Right cardiac atrium (tissue), 5 donors: Measurements from ENCODE around the gene SLC41A3. TPM values are rescaled to one million over a fixed set of nuclear protein-coding genes. Genes with fewer than 3 reads are reported as not detected.
"Not testable (repeated sequence)": the region's sequence is repeated elsewhere in the genome, so short reads cannot be mapped to it uniquely, and the experiment has no call there.

Experiments
- ATAC-seq, 2 donors: fragments of 200-7000 bp; cut with Tn5 transposase; one replicate each; pipeline versions ENCODE4 v1.8.0 to v1.9.1; 2020; ENCODE audit warnings: moderate library complexity in 2 of 2, mild to moderate bottlenecking in 1 of 2
- DNase-seq, 3 donors: peaks; one replicate each; pipeline ENCODE4 v3.0.0-alpha.2; 2020
- H3K27ac ChIP-seq: one replicate; pipeline ENCODE4 v1.5.1; 2013; ENCODE audit warnings: mild to moderate bottlenecking, low read length, control low read depth, moderate library complexity
- H3K27me3 ChIP-seq: one replicate; pipeline ENCODE4 v1.6.1; 2013; ENCODE audit not compliant: control insufficient read depth, insufficient read depth
- H3K4me1 ChIP-seq: one replicate; pipeline ENCODE4 v1.6.1; 2013; ENCODE audit warnings: low read length; ENCODE audit not compliant: control insufficient read depth, insufficient read depth
- H3K4me3 ChIP-seq: one replicate; pipeline ENCODE4 v1.5.1; 2013; ENCODE audit warnings: low read length, control low read depth
- H3K9me3 ChIP-seq: one replicate; pipeline ENCODE4 v1.6.1; 2013; ENCODE audit warnings: low read length; ENCODE audit not compliant: control insufficient read depth
- WGBS: extraction: QIAGEN DNeasy Blood & Tissue Kit; methylation state at CpG from one replicate; pipeline ENCODE4 v1.1.7; 2013; 5-methylcytosine and 5-hydroxymethylcytosine counted together
- intact Hi-C, 4 donors: fragments of 100-400 bp; cut with DNase I; formaldehyde crosslinking; loops; one replicate each; pipeline versions ENCODE4 v1.11.0 to v1.14.0; 2022 to 2023
- polyA plus RNA-seq: library from polyadenylated mRNA; stranded (reverse); fragments of 200-250 nt; gene quantifications from one replicate; pipeline ENCODE4 v1.2.3, GENCODE V29; 2013
- total RNA-seq, 4 donors: library from RNA; stranded (reverse); fragmentation: NEBNext Ultra II Directional; extraction: Animal tissue kit (Norgen Biotek cat#: 25700); gene quantifications; one replicate each; pipeline ENCODE4 v1.2.1, GENCODE V29; 2021
- donor health status: healthy with polysubstance abuse.
- donor health status: DM: no; HTN: yes; CAD: no.
- donor health status: DM: no; HTN: no; CAD: no.
- donor health status: DM: no; HTN: yes; CAD: no; lungs with severe emphysema.
- donor health status: DM: yes; HTN: yes; CAD: no.

The SLC41A3 gene
- total and polyA plus RNA-seq, 5 donors = 25.6 to 38.9 (median 36.9) TPM

- no peaks in the 10 kb centered on the region for H3K4me1 ChIP-seq
- intact Hi-C loops = no loop called here
- H3K27ac ChIP-seq = no peak overlapping the region
- no peak for DNase-seq
- no peak for ATAC-seq
- H3K27me3 ChIP-seq = no peaks in the 10 kb centered on the region
- no peak overlapping the region for H3K4me3 ChIP-seq
- H3K9me3 ChIP-seq = no peaks in the 10 kb centered on the region
- 93% methylated on average over 8 of the region's 8 CpGs for WGBS
Observed at GRCh38 chr3:126051234-126051633, 32.7 kb downstream of the SLC41A3 start.

DNA sequence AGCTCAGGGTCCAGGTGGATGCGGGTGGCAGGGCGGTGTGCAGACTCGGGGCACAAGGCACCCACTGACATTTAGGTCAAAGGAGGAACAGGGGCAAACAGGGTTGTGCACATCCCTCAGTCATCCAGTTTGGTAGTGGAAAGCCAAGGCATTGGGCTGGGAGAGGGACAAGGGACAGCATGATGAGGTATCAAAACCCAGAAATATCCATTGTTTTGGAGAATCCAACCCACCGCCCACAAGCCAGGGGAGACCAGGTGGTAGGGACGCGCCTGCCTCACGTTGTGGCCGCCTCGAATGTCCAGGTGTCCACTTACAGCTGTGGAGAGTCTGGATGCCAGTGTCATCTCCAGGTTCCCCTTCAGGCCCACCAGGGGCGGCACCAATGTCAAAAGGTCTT lies 33.3 kb downstream of the SLC41A3 start:
- ATAC-seq = no peak
- no peak for DNase-seq
- no peaks in the 10 kb centered on the region for H3K4me1 ChIP-seq
- no peaks in the 10 kb centered on the region for H3K9me3 ChIP-seq
- intact Hi-C loops = no loop called here
- H3K4me3 ChIP-seq = no peak overlapping the region
- 98% methylated on average over 10 of the region's 10 CpGs for WGBS
- H3K27ac ChIP-seq = no peak overlapping the region
- no peaks in the 10 kb centered on the region for H3K27me3 ChIP-seq

DNA sequence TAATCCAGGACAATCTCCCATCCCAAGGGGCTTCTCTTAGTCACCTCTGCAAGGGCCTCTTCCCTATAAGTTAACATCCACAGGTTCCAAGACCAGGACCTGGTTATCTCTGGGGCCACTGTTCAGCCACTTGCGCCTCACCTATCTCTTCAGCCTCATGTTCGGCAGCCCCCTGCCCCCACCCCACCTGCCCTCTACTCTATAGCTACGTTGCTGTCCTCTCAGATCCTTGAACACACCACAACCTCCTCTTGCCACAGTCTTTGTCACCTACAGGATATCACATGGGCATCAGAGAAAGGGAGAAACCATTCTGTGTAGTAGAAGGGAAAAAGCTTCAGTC lies 33.9 kb downstream of the SLC41A3 start:
- 87% methylated on average over 3 of the region's 3 CpGs for WGBS
- ATAC-seq = no peak

DNA sequence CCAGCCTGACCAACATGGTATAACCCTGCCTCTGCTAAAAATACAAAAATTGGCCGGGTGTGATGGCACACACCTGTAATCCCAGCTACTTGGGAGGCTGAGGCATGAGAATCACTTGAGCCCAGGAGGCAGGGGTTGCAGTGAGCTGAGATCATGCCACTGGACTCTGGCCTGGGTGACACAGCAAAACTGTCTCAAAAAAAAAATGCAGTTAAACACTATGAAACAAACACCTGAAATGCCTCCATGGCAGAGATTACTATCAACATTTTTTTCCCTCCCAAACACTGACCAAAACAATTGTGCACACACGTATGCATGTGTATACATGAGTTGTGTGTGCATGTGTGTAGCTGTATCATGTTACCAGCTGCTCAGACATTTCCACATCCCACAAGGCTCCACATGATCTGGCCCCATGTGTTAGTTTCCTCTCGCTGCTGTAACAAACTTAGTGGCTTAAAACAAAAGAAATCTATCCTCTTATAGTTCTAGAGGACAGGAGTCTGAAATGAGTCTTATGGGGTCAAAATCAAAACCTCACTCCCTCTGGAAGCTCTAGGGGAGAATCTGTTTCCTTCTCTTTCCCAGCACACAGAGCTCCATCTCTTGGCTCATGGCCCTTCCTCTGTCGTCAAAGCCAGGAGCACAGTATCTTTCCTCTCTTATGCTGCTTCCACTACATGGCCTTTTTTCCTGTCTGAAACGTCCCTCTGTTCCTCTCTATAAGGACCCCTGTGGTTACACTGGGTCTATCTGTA lies 34.5 kb downstream of the SLC41A3 start:
- 71% methylated on average over 5 of the region's 5 CpGs for WGBS
- H3K4me1 ChIP-seq = no peaks in the 10 kb centered on the region
- DNase-seq (no peak), ATAC-seq (no peak)
- H3K4me3 ChIP-seq = no peak overlapping the region
- intact Hi-C loops = no loop called here
- H3K27me3 ChIP-seq = no peaks in the 10 kb centered on the region
- no peak overlapping the region for H3K27ac ChIP-seq
- H3K9me3 ChIP-seq = no peaks in the 10 kb centered on the region

More for the DNA sequence above, 33.9 kb downstream of the SLC41A3 start:
- intact Hi-C loops = no loop called here
- DNase-seq = no peak
- Histone ChIP-seq H3K27me3 (no peaks in the 10 kb centered on the region), H3K4me3 (no peak overlapping the region), H3K4me1 (no peaks in the 10 kb centered on the region), H3K9me3 (no peaks in the 10 kb centered on the region), H3K27ac (no peak overlapping the region)

DNA sequence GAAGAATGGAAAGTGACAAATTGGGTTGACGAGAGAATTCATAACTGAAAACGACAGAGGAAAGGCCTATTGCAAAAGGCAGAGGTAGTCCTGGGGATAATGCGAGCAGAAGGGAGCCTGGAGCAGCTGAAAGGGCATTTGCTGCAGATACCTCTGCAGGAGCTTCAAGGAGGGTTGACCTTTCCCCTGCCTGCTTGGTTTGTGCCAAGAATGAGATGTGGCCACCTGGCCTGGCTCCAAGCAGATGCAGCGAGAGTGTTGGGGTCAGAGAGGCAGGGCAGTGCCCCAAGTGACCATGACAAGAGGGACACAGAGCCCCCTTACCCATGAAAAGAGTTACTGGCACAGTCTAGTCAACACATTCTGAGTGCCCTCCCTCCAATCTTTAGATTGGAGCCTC lies 43.5 kb downstream of the SLC41A3 start:
- DNase-seq (no peak), ATAC-seq (no peak)
- H3K27me3 ChIP-seq = no peaks in the 10 kb centered on the region
- intact Hi-C loops = no loop called here
- no peak overlapping the region for H3K4me3 ChIP-seq
- WGBS = 85% methylated on average over 4 of the region's 4 CpGs
- no peaks in the 10 kb centered on the region for H3K9me3 ChIP-seq
- no peak overlapping the region for H3K27ac ChIP-seq
- H3K4me1 ChIP-seq = peaks cover 2% of the 10 kb centered on the region

- Histone ChIP-seq H3K27ac (no peak overlapping the region), H3K4me1 (peaks cover 2% of the 10 kb centered on the region), H3K27me3 (no peaks in the 10 kb centered on the region), H3K9me3 (no peaks in the 10 kb centered on the region), H3K4me3 (no peak overlapping the region)
- DNase-seq (no peak), ATAC-seq (no peak)
- 93% methylated on average over 2 of the region's 2 CpGs for WGBS
- intact Hi-C loops = no loop called here
Observed at GRCh38 chr3:126039870-126040269, 44.1 kb downstream of the SLC41A3 start.

DNA sequence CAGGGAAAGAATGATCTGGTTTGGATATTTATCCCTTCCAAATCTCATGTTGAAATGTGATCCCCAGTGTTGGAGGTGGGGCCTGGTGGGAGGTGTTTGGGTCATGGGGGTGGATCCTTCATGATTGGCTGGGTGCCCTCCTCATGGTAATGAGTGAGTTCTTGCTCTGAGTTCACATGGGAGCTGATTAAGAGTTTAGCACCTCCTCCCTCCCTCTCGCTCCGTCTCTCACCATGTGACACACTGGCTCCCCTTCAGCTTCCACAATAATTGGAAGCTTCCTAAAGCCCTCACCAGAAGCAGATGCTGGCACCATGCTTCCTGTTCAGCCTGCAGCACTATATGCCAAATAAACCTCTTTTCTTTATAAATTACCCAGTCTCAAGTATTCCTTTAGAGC lies 45.1 kb downstream of the SLC41A3 start:
- DNase-seq, H3K9me3 ChIP-seq, H3K4me3 ChIP-seq, H3K27ac ChIP-seq, H3K4me1 ChIP-seq, ATAC-seq, H3K27me3 ChIP-seq, intact Hi-C loops: not testable (repeated sequence)
- 79% methylated on average over 2 of the region's 2 CpGs for WGBS

DNA sequence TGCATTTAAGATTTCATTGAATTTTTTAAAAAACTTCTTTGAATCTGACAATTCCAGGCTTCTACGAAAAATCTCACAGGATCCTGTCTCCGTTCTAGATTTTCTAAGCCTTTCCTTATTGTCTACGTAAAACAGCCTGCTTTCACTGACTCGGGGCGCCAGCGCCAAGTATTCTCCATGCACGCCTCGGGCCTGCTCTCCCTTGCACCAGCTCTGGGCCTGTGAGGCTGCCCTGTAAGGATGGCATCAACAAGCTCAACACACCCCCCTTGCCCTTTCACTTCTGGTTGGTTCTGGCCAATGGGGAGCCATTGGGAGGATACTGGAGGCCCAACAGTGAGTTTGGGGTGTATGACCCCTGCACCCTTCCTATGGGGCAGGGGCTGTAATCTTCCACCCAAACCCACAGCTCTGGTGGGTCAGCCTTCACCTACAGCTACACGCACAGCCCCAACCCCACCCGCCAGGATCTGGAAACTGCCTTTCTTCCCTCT lies 47.8 kb downstream of the SLC41A3 start:
- WGBS = 96% methylated on average over 10 of the region's 10 CpGs
- H3K27me3 ChIP-seq = no peaks in the 10 kb centered on the region
- intact Hi-C loops = no loop called here

GRCh38 chr3:126035362-126036050 lies 48.4 kb downstream of the SLC41A3 start:
- Histone ChIP-seq H3K27me3 (no peaks in the 10 kb centered on the region), H3K4me1 (peaks cover 2% of the 10 kb centered on the region), H3K9me3 (no peaks in the 10 kb centered on the region), H3K27ac (no peak overlapping the region), H3K4me3 (no peak overlapping the region)
- 95% methylated on average over 12 of the region's 12 CpGs for WGBS
- no peak for ATAC-seq
- intact Hi-C loops = no loop called here
- no peak for DNase-seq

More for the DNA sequence above, 47.8 kb downstream of the SLC41A3 start:
- H3K4me3 ChIP-seq = no peak overlapping the region
- DNase-seq (no peak), ATAC-seq (no peak)
- no peak overlapping the region for H3K27ac ChIP-seq
- H3K9me3 ChIP-seq = no peaks in the 10 kb centered on the region
- peaks cover 2% of the 10 kb centered on the region for H3K4me1 ChIP-seq

- DNase-seq (no peak), ATAC-seq (no peak)
- no peaks in the 10 kb centered on the region for H3K9me3 ChIP-seq
- 81% methylated on average over 11 of the region's 11 CpGs for WGBS
- no peaks in the 10 kb centered on the region for H3K27me3 ChIP-seq
- intact Hi-C loops = no loop called here
- no peak overlapping the region for H3K27ac ChIP-seq
- no peaks in the 10 kb centered on the region for H3K4me1 ChIP-seq
- no peak overlapping the region for H3K4me3 ChIP-seq
Observed at GRCh38 chr3:126034481-126035361, 49.2 kb downstream of the SLC41A3 start.

DNA sequence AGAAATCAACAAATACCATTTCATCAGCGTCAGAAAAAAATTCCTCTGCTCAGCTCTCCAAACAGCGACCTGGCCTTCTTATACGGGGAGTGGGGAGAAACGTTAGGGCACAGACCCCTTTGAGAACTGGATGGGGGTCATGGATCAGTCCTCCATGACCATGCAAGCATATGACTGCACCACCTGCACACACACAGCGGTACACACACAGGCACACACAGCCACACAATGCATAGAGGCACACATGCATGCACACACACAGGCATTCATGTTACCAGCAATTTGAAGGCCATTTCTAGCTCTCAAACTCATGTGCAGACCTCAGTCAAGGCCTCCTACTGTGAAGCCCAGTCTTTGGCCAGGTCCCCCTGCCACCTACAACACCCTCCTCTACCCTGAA lies 50.2 kb downstream of the SLC41A3 start:
- ATAC-seq = no peak
- WGBS = 92% methylated on average over 5 of the region's 5 CpGs
- no peak overlapping the region for H3K27ac ChIP-seq

More for the DNA sequence above, 50.2 kb downstream of the SLC41A3 start:
- Histone ChIP-seq H3K4me1 (no peaks in the 10 kb centered on the region), H3K27me3 (no peaks in the 10 kb centered on the region), H3K9me3 (no peaks in the 10 kb centered on the region), H3K4me3 (no peak overlapping the region)
- no peak for DNase-seq
- intact Hi-C loops = no loop called here
